Progenitor cell of endocrine pancreas (in vitro differentiated cells): Measurements from ENCODE around the gene PAEP. TPM values are rescaled to one million over a fixed set of nuclear protein-coding genes. Genes with fewer than 3 reads are reported as not detected.

Experiments used
- DNase-seq: peaks from one replicate; pipeline ENCODE4 v3.0.0; 2021; ENCODE audit warnings: low spot score; ENCODE audit not compliant: unreplicated experiment
- H3K27ac Mint-ChIP-seq: 2 replicates; pipeline ENCODE4 v1.8.0; 2021; ENCODE audit warnings: mild to moderate bottlenecking, moderate library complexity, mixed read lengths
- H3K27me3 Mint-ChIP-seq: 2 replicates; pipeline ENCODE4 v1.8.0; 2021; ENCODE audit warnings: mixed read lengths
- H3K36me3 Mint-ChIP-seq: 2 replicates; pipeline ENCODE4 v1.8.0; 2022; ENCODE audit warnings: mixed read lengths; ENCODE audit not compliant: insufficient read depth
- H3K4me1 Mint-ChIP-seq: 2 replicates; pipeline ENCODE4 v1.8.0; 2021; ENCODE audit warnings: low read depth, mixed read lengths
- H3K4me3 Mint-ChIP-seq: 2 replicates; pipeline ENCODE4 v1.8.0; 2021; ENCODE audit warnings: low read depth, mild to moderate bottlenecking, moderate library complexity, mixed read lengths
- H3K9me3 Mint-ChIP-seq: 2 replicates; pipeline ENCODE4 v1.8.0; 2021; ENCODE audit warnings: low read depth, mixed read lengths
- CTCF ChIP-seq: fragments of 200-600 bp; sonication (generic); IDR thresholded peaks from one replicate; pipeline ENCODE4 v1.5.0; 2021; ENCODE audit warnings: antibody characterized with exemption, mild to moderate bottlenecking; ENCODE audit not compliant: unreplicated experiment
- total RNA-seq: library from RNA; stranded (reverse); gene quantifications from 2 replicates; pipeline ENCODE4 v1.2.1, GENCODE V29; 2021

The PAEP gene
- total RNA-seq, 1 donor from 2014 or later, result not detected

GRCh38 chr9:135523521-135524129 is 37.9 kb upstream of the PAEP start:
- Mint-ChIP-seq H3K36me3 (no peaks in the 10 kb centered on the region), H3K27me3 (peaks cover 5% of the 10 kb centered on the region), H3K4me3 (no peak overlapping the region), H3K27ac (no peak overlapping the region), H3K9me3 (peaks cover 5% of the 10 kb centered on the region), H3K4me1 (no peaks in the 10 kb centered on the region)
- no peak for TF ChIP-seq CTCF
- DNase-seq, result no peak

DNA sequence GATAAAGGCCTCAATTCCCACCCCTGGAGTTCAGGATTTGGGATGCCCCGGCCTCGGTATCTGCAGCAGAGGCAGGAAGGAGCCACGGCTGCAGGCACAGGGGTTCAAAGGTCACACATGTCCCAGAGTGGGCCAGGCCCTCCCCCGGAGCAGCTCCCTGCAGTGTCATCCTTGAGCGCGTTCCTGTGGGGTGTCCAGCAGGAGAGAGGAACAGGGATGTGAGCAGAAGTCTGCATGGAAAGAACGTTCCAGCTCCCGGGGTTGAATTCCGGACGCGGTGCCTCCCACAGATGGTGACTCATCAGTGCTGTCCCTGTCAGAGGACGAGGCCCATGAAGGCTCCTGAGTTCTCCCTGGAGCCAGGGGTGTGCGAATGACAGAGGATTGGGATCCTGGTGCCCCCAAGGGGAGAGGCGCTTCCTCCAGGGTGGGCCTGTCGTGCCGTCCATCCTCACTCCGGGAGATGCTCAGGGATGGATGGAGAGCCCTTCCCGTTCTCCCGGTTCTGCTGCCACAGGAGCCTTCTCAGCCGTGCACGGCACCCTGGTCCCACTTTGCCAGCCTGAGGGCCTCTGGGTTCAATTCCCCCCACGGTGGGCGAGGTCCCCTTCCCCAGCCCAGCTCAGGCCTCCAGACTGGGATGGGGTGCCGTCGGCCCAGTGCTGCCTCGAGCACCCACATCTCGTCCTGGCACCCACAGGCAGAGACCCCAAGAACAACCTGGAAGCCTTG is 37.3 kb upstream of the PAEP start:
- DNase-seq, result no peak
- no peaks in the 10 kb centered on the region for H3K36me3 Mint-ChIP-seq
- H3K27me3 Mint-ChIP-seq, result peaks cover 6% of the 10 kb centered on the region
- no peak overlapping the region for H3K4me3 Mint-ChIP-seq
- no peaks in the 10 kb centered on the region for H3K4me1 Mint-ChIP-seq
- H3K9me3 Mint-ChIP-seq, result peaks cover 4% of the 10 kb centered on the region
- TF ChIP-seq CTCF, result no peak
- H3K27ac Mint-ChIP-seq, result no peak overlapping the region

DNA sequence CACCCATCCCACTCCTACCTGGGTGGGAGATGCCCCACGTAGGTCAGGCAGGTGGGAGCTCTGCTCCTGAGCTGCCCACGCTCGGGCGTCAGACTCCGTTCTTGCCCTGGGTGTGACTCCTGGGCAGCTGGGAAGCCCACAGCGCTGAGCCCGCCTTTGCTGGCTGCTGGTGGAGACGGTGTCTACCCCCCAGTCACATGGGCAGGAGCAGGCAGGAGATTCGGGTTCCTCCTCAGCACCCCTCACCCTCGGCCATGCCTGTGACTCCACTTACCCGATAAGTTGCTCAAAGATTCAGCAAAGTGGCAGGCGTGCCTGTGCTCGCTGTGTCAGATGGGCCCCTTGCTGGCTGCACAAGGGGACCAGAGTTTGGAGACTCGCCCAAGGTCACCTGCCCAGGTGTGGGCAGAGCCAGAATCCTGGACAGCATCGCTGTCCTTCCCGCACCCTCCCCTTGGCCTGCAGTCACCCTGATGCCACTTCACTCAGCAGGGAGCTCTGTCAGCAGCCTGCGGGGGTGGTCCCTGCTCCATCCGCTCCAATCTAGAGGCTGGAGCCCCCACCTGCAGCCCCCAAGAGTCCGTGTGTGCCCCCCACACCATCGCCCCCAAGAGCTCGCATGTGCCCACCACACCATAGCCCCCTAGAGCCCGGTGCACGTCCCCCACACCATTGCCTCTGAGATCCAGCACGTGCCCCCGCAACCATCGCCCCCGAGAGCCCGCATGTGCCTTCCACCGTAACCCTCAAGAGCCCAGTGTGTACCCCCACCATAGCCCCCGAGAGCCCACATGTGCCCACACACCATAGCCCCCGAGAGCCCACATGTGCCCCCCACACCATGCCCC is 36.1 kb upstream of the PAEP start:
- H3K27me3 Mint-ChIP-seq, result peaks cover 14% of the 10 kb centered on the region
- H3K27ac Mint-ChIP-seq, result no peak overlapping the region
- no peaks in the 10 kb centered on the region for H3K9me3 Mint-ChIP-seq
- no peaks in the 10 kb centered on the region for H3K36me3 Mint-ChIP-seq
- TF ChIP-seq CTCF, result no peak
- DNase-seq, result no peak
- no peak overlapping the region for H3K4me3 Mint-ChIP-seq
- H3K4me1 Mint-ChIP-seq, result peaks cover 2% of the 10 kb centered on the region

GRCh38 chr9:135526089-135526729 is 35.3 kb upstream of the PAEP start:
- no peaks in the 10 kb centered on the region for H3K9me3 Mint-ChIP-seq
- no peak overlapping the region for H3K27ac Mint-ChIP-seq
- no peak overlapping the region for H3K4me3 Mint-ChIP-seq
- peaks cover 4% of the 10 kb centered on the region for H3K4me1 Mint-ChIP-seq
- no peak for TF ChIP-seq CTCF
- no peaks in the 10 kb centered on the region for H3K36me3 Mint-ChIP-seq
- H3K27me3 Mint-ChIP-seq, result peaks cover 13% of the 10 kb centered on the region
- no peak for DNase-seq
